GM10266 (cell line): ENCODE data around the gene C19orf33.
A peak's percentile ranks its signal among the peaks of the same experiment; 100 is the strongest.

Experiments
- DNase-seq: peaks from one replicate; pipeline ENCODE4 v3.0.0; 2012; ENCODE audit errors: extremely low spot score
- CTCF ChIP-seq: IDR thresholded peaks from 2 replicates; pipeline ENCODE4 v1.5.1; 2012; ENCODE audit warnings: mild to moderate bottlenecking, low read depth; ENCODE audit not compliant: control insufficient read depth, insufficient read depth; ENCODE audit errors: missing control alignments

C19orf33 gene

GRCh38 chr19:38280030-38280921 lies 23.8 kb upstream of the C19orf33 start:
- no peak for TF ChIP-seq CTCF
- no peak for DNase-seq

- TF ChIP-seq CTCF: no peak
- DNase-seq: no peak
These were observed 22.1 kb upstream of the C19orf33 start for GRCh38 chr19:38281811-38282566.

- TF ChIP-seq CTCF: no peak
These were observed 20.8 kb upstream of the C19orf33 start for GRCh38 chr19:38283271-38283670.

GRCh38 chr19:38284422-38284821 lies 19.6 kb upstream of the C19orf33 start:
- peak; percentile 60 for DNase-seq
- TF ChIP-seq CTCF: no peak

More at GRCh38 chr19:38283271-38283670, 20.8 kb upstream of the C19orf33 start:
- no peak for DNase-seq

GRCh38 chr19:38285567-38285966 lies 18.5 kb upstream of the C19orf33 start:
- no peak for TF ChIP-seq CTCF
- no peak for DNase-seq

- DNase-seq: no peak
- no peak for TF ChIP-seq CTCF
These were observed 16.4 kb upstream of the C19orf33 start for GRCh38 chr19:38287604-38288003.
